22Rv1 (cell line): ENCODE data around the gene DUSP18.
A peak's percentile ranks its signal among the peaks of the same experiment; 100 is the strongest.
"Not testable (repeated sequence)": the region's sequence is repeated elsewhere in the genome, so short reads cannot be mapped to it uniquely, and the experiment has no call there.

Source experiments
- H3K27ac ChIP-seq: fragments of 450-650 bp; 2 replicates; pipeline ENCODE4 v1.5.1; 2017
- ZFX ChIP-seq: fragments of 450-650 bp; IDR thresholded peaks from 2 replicates; pipeline ENCODE4 v1.6.1; 2017; ENCODE audit warnings: antibody characterized with exemption, borderline replicate concordance
- TF ChIP-seq, protein P1 (sequence below): fragments of 450-650 bp; IDR thresholded peaks from 2 replicates; pipeline ENCODE4 v1.5.1; 2017; ENCODE audit warnings: mild to moderate bottlenecking

DUSP18 gene

DNA sequence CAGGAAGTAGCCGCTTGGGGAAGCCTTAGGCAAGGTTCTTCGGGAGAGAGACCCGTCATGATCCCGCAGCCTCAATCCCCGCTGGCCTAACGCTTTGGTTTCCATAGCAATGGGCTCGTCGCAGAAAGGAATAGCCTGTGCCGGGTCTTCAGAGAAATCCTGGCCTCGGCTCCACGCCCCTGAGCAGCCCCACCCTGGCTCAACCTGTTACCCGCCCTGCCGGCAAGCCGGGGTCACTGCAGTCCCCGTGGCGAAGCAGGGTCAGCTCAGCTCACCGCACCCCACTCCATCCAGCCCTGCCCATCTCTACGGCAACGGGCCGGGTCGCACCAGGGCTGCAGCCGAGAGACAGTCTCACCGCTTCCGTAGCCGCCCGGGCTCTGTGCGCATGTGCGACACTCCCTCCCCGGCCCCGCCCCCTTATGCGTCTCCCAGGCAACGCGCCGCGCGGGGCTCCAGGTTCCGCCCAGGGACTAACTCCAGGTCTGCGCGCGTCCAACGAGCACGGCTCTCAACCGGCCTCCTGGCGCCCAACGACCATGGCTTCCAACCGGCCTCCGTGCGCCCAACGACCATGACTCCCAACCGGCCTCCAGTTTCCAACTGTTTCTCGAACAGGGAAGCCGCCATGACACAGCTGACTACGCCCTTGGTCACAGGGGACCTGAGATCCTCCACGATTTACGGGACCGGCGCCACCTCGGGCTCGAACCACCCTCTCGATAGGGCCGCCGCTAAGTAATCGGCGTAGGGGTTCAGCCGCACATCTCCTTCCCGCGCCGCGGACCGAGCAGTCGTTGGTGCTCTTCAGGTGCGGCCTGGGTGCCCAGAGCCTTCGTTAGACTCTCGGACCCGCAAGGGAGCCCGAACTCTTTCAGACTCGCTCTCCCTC, at the start of gene DUSP18:
Gene DUSP18, minus strand, starts transcription at position 382 of the 892 bp plus-strand sequence. CDS start 3,872 bp downstream, outside the sequence.
- TF ChIP-seq, protein P1, sequence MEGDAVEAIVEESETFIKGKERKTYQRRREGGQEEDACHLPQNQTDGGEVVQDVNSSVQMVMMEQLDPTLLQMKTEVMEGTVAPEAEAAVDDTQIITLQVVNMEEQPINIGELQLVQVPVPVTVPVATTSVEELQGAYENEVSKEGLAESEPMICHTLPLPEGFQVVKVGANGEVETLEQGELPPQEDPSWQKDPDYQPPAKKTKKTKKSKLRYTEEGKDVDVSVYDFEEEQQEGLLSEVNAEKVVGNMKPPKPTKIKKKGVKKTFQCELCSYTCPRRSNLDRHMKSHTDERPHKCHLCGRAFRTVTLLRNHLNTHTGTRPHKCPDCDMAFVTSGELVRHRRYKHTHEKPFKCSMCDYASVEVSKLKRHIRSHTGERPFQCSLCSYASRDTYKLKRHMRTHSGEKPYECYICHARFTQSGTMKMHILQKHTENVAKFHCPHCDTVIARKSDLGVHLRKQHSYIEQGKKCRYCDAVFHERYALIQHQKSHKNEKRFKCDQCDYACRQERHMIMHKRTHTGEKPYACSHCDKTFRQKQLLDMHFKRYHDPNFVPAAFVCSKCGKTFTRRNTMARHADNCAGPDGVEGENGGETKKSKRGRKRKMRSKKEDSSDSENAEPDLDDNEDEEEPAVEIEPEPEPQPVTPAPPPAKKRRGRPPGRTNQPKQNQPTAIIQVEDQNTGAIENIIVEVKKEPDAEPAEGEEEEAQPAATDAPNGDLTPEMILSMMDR = 0 out of 2 replicates have a peak, but pooled peaks have one; percentile 7
- no peak for TF ChIP-seq ZFX
- H3K27ac ChIP-seq = peak within 1 kb of the TSS; percentile 63

- TF ChIP-seq, protein P1 = no peak
- no peak for TF ChIP-seq ZFX
- H3K27ac ChIP-seq = no peak overlapping the region
These were observed 46.4 kb upstream of the DUSP18 start for GRCh38 chr22:30714062-30714461.

DNA sequence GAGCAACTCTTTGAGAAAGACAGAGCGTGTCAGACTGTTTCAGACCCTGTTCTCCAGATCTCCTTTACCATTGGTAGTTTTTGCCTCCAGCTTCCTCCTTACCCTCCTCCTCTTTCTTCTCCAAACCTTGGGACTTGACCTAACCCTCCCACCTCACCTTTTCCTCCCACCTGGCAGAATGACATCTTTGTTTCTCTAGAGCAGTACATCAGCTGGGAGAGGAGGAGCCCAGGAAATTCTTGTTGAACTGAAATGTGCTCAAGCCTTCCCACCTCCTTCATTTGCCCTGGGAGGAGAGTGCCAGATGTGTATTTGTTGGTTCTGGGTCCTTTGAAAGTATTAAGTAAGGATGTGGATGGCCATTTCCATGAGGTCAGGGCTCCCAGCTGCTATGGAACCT, 44.4 kb upstream of the DUSP18 start:
- H3K27ac ChIP-seq = no peak overlapping the region
- TF ChIP-seq, protein P1 = no peak
- no peak for TF ChIP-seq ZFX

DNA sequence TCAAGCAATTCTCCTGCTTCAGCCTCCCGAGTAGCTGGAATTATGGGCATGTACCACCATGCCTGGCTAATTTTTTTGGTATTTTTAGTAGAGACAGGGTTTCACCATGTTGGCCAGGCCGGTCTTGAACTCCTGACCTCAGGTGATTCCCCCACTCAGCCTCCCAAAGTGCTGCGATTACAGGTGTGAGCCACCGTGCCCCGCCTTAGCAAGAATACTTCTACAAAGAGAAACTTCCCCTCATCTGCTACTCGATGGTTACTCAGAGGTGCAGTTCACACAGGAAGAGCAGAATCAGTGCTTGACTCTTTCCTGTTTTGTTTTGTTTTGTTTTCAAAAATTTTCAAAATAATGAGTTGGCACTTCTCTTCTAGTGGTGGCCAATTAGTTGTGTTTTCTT, 42.3 kb upstream of the DUSP18 start:
- not testable (repeated sequence) for H3K27ac ChIP-seq

- H3K27ac ChIP-seq = no peak overlapping the region
- TF ChIP-seq, protein P1 = no peak
- TF ChIP-seq ZFX = no peak
These were observed 38.3 kb upstream of the DUSP18 start for GRCh38 chr22:30705710-30706651.

DNA sequence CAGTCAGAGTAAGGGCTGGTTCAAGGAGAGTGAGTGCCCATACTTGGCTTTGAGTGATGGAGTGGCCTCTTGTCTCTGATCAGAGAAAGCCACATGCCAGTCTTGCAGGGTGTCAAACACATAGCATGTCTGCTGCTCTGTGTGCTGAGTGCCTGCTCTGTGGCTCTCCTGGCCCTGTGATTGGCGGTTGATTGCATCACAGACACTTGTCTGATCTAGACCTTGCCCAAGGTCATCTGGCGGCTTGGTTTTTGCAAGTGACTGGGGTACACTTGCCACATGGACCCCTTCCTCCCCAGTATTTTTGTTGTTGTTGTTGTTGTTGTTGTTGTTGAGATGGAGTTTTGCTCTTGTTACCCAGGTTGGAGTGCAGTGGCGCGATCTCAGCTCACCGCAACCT, 37.3 kb upstream of the DUSP18 start:
- TF ChIP-seq ZFX = no peak
- TF ChIP-seq, protein P1 = no peak
- H3K27ac ChIP-seq = no peak overlapping the region

GRCh38 chr22:30702856-30703255, 35.2 kb upstream of the DUSP18 start:
- no peak overlapping the region for H3K27ac ChIP-seq
- TF ChIP-seq, protein P1 = no peak
- TF ChIP-seq ZFX = no peak
